ENCODE data around the gene KCNJ16.

DNA sequence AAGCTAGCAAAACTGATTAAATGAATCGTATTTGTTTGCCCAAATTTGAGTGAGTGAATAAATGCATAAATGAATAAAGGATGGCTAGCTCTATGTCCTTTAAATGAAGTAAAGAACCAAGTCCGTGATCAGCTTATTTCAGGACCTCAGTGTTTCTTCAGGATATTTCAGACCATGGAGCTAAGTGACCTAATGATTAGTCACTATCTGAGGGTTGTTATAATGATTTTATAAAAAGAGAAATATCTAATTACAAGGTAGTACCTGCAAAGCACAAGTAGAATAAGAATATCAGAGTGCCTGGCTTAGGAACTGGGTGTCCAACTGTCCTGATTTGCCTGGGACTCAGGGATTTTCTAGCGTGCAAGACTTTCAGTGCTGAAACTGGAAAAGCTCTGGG lies 106.8 kb downstream of the KCNJ16 start:
- TF ChIP-seq POLR2A (IDR thresholded peaks at IDR 0.05; ENCODE audit: low read depth, low read length) (no peak), POLR2AphosphoS5 (IDR thresholded peaks at IDR 0.05; ENCODE audit: low read depth, low read length) (no peak), SPI1 (IDR thresholded peaks at IDR 0.05; ENCODE audit: low read depth, low read length) (no peak), TAF1 (IDR thresholded peaks at IDR 0.05; ENCODE audit: low read depth, low read length) (no peak), PAX5 (IDR thresholded peaks at IDR 0.05; ENCODE audit: insufficient read depth, low read length, severe bottlenecking) (no peak)

All from GM12891 (cell line).